SU-DHL-6 (cell line): ENCODE results near the gene GFPT2.

Source experiments
- EZH2phosphoT487 ChIP-seq: fragments of 200-600 bp; sonication (generic), shearing (Covaris generic); conservative IDR thresholded peaks from 2 replicates; pipeline ENCODE4 v1.6.1; 2018; ENCODE audit warnings: mild to moderate bottlenecking, antibody characterized with exemption, low read length, moderate library complexity, mixed read lengths
- TF ChIP-seq, protein P1 (sequence below): fragments of 200-600 bp; sonication (generic); IDR thresholded peaks from one replicate; pipeline ENCODE4 v1.5.1; 2017; ENCODE audit warnings: antibody characterized with exemption, mild to moderate bottlenecking, low read length, moderate library complexity; ENCODE audit not compliant: insufficient read depth, poor library complexity, severe bottlenecking

DNA sequence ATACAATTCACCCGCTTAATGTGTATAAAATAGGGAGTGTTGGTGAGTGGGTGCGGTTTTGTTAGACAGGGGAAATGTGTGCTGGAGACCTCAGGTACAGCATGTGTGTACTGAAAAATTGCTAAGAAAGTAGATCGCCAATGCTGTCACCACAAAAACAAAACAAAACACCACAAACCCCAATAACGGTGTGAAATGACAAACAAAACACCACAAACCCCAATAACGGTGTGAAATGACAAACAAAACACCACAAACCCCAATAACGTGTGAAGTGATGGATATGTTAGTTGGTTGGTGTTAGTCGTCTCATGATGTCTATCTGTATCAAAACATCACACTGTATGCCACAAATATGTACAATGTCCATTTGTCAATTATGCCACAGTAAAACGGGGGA lies 14.2 kb upstream of the GFPT2 start:
- TF ChIP-seq, protein P1, sequence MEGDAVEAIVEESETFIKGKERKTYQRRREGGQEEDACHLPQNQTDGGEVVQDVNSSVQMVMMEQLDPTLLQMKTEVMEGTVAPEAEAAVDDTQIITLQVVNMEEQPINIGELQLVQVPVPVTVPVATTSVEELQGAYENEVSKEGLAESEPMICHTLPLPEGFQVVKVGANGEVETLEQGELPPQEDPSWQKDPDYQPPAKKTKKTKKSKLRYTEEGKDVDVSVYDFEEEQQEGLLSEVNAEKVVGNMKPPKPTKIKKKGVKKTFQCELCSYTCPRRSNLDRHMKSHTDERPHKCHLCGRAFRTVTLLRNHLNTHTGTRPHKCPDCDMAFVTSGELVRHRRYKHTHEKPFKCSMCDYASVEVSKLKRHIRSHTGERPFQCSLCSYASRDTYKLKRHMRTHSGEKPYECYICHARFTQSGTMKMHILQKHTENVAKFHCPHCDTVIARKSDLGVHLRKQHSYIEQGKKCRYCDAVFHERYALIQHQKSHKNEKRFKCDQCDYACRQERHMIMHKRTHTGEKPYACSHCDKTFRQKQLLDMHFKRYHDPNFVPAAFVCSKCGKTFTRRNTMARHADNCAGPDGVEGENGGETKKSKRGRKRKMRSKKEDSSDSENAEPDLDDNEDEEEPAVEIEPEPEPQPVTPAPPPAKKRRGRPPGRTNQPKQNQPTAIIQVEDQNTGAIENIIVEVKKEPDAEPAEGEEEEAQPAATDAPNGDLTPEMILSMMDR, result no peak
- no peak for TF ChIP-seq EZH2phosphoT487
